ENCODE results near the gene GPR160.

The GPR160 gene

DNA sequence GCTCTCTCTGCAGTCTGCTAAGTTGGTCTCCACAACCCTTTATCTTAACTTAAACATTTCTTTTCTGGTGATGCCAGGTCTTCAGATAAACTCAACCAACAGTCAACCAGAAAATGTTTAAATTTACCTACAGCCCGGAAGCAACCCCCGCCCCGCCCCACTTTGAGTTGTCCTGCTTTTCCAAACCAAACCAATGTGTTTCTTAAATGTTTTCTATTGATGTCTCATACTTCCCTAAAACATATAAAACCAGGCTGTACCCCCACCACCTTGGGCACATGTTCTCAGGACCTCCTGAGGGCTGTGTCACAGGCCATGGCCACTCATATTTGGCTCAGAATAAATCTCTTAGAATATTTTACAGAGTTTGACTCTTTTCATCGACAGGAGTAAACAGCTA, 13.2 kb upstream of the GPR160 start:
- FAIRE-seq (no peak), DNase-seq (ENCODE audit: extremely low spot score, insufficient read length, low read depth) (no peak)

DNA sequence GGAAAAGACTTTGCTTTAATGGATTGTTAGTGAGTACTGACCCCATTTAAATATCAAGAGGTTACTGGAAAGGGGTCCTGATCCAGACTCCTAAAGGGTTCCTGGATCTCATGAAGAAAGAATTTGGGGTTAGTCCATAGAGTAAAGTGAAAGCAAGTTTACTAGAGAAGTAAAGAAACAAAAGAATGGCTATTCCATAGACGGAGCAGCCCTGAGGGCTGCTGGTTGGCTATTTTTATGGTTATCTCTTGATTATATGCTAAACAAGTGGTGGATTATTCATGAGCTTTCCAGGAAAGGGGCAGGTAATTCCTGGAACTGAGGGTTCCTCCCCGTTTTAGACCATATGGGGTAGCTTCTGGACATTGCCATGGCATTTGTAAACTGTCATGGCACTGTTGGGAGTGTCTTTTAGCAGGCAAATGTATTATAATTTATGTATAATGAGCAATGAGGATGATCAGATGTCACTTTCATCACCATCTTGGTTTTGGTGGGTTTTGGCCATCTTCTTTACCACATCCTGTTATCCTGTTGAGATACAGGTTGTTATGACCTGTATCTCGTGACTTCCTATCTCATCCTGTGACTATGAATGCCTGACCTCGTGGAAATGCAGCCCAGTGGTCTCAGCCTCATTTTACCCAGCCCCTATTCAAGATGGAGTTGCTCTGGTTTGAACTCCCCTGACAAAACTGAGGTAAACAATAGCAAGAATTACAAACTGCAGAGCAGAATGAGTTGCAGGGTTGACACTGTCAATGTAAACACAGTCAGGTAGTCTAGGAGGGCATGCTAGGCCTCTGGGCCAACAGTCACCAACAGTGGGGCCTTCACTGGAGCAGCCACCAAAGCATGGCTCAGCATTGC, 10.3 kb upstream of the GPR160 start:
- DNase-seq (ENCODE audit: extremely low spot score, insufficient read length, low read depth) (no peak), FAIRE-seq (no peak)

DNA sequence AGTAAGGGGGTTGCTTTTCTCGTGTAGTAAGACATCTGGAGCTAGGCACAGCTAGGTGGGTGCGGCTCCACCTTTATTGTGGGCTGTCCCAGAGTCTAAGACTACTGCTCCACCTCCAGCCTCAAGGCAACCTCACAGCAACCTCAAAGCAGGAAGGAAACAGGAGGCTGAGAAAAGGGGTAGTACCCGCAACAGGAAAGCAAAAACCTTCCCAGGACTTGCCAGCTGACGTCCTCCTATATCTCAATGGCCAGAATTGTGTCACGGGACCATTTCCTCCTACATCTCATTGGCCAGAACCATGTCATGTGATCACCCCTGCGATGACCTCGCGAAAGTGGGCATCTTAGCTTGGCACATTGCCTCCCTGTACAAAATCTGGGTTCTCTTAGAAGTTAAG, 4.3 kb upstream of the GPR160 start:
- FAIRE-seq (no peak), DNase-seq (ENCODE audit: extremely low spot score, insufficient read length, low read depth) (no peak)

DNA sequence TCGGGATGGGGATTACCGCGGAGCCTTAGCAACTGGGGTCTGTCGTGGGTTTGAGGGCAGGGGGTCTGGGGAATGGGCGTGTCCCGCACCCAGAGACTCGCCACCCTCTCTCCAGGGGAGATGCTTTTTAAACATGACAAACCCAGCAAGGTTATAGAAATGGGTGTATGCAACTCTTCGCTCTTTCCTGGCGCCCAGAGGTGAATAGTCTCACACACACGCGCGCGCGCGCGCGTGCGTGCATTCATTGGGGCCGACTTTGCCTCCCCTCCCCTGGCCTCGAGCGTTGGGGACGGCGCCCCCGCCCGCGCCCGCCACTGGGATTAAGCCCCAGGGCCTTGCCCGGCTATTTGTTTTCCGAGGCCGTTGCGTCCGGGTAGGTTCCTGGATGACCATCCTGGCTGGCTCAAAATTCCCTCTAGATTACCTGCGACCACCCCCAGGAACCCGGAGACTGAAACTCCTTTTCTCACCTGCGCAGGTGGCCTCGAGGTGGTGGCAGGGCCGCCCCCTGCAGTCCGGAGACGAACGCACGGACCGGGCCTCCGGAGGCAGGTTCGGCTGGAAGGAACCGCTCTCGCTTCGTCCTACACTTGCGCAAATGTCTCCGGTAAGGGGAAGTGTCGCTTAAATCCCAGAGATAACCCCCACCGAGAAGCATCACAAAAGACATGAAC, 777 bp downstream of the GPR160 start:
- no peak for DNase-seq (ENCODE audit: extremely low spot score, insufficient read length, low read depth)
- no peak for FAIRE-seq

DNA sequence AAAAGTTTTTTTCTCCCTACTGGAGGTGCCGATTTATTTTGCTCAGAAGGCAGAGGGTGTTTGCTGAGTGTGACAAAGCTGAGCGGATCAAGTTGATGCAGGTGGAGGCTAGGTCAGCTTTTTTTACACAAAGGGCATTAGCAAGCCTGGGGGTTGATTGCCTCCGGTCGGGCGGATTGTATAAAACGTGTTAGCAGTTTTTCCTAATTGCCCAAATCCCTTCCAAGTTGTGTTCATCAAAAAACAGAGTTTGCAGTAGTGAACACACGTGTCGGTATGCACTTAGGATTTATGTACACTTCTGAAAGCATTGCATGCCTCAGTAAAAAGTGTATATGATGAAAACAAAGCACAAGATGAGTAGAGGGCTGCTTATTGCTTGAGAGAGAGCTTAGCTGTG, 2.6 kb downstream of the GPR160 start:
- no peak for FAIRE-seq

DNA sequence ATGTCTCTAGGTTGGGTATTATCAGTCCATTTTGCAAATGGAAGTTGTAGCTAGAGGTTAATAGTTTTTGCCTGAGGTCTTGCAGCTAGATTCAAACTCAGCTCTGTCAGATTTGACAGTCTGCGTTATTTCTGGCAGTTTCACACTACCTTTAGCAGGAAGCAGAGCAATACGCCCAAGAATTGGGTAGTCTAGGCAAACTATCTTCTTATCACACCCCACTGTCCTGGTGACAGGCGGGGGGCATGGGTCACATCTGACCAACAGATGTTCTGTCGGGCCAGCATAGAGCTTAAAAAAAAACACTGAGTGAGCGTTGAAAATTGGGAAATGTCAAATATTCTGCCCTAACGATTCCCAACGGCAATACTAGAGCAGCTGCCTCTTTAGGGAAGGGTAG, 5.7 kb downstream of the GPR160 start:
- DNase-seq (ENCODE audit: extremely low spot score, insufficient read length, low read depth), result no peak
- no peak for FAIRE-seq

More for the DNA sequence above, 2.6 kb downstream of the GPR160 start:
- DNase-seq (ENCODE audit: extremely low spot score, insufficient read length, low read depth), result no peak

DNA sequence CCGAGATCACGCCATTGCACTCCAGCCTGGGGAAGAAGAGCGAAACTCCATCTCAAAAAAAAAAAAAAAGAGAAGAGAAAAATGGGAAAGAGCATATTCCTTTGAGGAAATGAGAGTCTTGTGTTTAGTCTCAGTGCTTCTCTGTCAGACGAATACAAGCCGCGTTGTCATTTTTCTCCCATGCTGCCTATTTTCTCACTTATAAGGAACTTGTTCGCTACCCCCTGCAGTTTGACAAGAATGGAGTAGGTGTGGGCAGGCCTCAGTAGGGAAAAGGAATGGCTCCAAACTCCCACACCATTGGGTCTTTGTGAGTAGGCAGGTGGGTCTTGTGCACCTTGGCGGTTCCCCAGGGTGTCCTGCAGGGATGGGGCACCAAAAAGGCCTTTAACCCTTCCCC, 6.5 kb downstream of the GPR160 start:
- no peak for FAIRE-seq
- DNase-seq (ENCODE audit: extremely low spot score, insufficient read length, low read depth), result no peak

DNA sequence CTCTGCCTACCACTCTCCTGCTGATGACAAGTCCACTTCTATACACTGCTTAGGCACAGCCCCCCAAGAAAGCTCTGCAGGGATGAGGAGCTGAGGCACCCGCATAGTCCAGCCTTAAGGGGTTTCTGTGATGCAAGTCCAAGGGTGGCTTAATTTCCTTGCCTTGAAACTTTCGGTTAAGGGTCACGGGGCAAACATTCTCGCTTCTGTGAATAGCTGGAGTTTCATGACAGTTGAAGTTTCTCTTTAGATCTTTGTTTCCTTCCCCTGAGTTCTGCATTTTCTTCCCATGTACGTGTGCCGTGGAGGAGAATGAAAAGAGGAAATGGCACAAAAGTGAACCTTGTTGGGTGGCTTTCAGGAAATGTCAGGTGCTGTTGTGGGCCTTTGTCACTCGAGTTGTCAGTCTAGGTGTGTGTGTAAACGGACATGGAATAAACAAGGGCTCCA, 7.0 kb downstream of the GPR160 start:
- FAIRE-seq (peak; percentile 97), DNase-seq (ENCODE audit: extremely low spot score, insufficient read length, low read depth) (no peak)

DNA sequence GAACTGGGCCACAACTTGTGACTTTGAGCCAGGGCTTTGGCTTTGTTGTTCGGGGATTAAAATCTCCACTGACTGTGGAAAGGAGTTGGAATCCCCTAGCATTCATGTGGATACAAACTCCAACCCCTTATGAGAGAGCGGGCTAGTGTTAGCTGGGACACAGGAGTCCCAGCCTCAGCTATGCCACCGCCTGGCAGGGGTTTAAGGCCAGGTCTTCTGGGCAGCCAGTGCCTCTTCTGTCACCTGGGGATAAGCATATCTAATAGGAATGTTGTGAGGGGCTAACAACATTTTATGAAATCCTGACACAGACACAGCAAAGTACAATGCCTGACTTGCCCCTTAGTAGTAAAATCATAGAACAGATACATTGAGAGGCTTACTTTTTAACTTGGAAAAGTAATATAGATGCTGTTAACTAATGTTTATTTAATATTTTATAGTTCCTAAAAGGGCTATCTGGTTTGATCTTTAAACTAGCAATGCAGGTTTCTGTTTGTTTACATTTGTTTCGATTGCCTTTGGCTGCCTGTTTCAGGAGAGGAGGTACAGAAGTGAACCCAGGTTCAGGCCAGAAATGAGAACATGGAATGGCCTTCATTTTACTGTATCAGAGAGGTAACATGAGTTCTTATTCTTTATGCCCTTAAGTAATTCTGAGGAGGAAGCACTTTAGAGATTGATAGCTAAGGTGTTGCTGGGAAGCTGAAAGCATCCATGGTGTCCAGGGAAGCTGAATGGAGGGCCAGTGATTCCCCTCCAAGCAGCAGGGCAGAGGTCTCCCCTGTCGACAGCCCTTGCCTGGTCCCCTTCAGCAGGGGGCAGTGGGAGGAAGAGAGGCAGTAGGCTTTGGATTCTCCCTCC, 8.7 kb downstream of the GPR160 start:
- no peak for FAIRE-seq
- DNase-seq (ENCODE audit: extremely low spot score, insufficient read length, low read depth), result no peak

DNA sequence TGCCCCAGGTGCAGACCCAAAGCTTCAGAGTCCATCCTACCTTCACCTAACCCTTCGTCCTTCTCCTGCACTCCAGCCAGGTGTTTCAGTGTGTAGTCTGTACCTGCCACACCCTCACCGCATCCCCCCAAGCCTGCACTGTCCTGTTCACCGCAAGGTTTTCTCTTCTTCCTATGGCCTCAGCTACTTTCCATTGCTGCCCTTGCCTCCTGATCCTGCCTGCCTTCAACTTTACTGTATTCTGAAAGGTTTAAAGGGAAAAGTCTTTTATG, 9.3 kb downstream of the GPR160 start:
- DNase-seq (ENCODE audit: extremely low spot score, insufficient read length, low read depth) (no peak), FAIRE-seq (no peak)

DNA sequence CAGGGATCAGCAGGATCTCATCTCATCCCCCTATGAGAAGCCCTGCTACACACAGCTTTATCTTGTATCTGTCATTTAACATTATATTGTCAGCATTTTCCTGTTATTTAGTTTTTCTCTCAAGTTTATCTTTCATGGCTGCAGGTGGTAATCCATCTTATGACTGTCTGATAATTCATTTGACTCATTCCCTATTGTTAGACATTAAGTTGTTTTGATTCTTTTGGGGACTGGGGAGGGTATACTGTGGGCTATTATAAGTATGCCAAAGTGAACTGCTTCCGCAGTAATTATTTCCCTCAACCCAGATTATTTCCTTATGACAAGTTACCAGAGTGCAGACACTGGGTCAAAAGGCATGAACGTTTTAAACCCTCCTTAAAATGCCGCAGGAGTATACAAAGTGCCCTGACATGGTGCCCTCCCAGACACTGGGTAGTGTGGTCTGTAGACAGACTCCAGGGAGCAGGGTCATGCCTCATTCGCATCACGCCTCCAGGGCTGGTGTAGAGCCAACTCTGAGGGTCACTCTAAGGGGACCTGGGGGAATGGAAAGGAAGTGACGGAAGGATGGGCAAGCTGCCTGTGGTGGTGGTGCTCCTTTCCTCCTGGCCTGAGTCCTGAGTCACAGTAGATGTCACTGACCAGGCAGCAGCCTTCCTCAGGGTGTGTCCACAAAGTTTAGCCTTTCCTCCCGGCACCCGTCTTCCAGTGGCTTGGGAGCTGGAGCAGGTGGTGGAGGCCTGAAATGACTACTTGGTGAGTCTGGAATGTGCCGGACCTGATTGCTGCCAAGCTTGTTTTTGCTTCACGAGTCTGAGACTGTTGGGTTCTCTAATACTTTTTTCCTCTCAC, 11.6 kb downstream of the GPR160 start:
- DNase-seq (ENCODE audit: extremely low spot score, insufficient read length, low read depth) (no peak), FAIRE-seq (no peak)

DNA sequence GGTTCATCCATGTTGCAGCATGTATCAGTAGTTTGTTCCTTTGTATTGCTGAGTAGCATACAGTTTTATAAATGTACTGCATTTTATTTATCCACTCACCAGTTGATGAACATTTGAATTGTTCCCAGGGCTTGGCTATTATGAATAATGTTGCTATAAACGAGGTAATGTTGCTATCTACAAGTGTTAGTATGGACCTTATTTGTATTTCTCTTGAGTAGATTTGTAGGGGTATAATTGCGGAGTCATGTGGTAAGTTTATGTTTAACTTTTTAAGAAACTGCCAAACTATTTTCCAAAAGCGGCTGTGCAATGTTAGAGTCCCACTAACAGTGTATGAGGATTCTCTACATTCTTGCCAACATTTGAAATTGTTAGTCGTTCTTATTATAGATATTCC, 13.0 kb downstream of the GPR160 start:
- no peak for FAIRE-seq
- no peak for DNase-seq (ENCODE audit: extremely low spot score, insufficient read length, low read depth)

DNA sequence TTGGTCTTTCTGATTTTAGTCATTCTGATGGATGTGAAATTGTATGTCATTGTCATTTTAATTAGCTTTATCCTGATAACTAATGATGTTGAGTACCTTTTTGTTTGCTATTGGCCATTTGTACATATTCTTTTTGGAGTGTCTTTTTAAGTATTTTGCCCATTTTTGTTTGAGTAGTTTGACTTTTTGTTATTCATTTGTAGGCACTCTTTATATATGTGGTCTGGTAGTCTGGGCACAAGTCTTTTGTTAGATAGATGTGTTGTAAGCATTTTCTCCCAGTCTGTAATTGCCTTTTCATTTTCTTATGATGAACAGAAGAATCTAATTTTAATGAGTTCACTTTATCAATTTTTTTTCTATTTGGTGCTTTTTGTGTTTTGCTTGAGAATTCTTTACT, 14.6 kb downstream of the GPR160 start:
- no peak for DNase-seq (ENCODE audit: extremely low spot score, insufficient read length, low read depth)

DNA sequence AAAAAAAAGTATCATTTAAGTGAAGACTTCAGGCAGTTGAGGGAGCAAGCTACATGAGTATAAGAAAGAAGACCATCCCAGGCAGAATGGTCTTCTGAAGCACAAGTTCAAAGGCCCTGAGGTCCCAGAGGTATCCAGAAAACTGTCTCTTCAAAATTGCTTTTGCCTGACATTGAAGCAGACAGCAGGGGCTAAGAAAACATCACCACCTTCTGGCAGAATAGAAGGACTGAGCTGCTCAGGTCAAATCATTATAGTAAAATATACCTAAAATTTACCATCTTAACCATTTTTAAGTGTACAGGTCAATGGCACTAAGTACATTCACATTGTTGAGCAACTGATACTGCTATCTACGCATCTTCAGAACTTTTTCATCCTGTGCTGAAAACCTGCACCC, 16.4 kb downstream of the GPR160 start:
- FAIRE-seq (peak; percentile 65), DNase-seq (ENCODE audit: extremely low spot score, insufficient read length, low read depth) (no peak)

More for the DNA sequence above, 14.6 kb downstream of the GPR160 start:
- no peak for FAIRE-seq

DNA sequence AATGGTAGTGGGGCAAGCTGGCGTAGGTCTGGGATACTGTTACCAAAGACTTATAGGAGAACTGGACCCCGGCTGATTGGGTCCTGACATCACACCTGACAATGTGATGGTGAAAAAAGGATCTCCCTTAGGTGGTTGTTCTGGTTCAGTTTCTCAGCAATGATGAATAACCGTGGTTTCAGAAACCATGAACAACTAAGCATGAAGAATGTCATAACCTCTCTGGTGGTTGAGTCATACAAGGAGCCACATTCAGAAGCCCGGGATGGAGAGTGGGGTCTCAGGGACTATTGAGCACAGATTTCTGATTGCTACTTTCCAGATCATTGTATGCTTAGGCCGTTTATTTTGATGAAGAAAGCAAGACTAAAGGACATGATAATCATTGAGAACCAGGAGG, 17.4 kb downstream of the GPR160 start:
- FAIRE-seq (peak; percentile 84), DNase-seq (ENCODE audit: extremely low spot score, insufficient read length, low read depth) (no peak)

DNA sequence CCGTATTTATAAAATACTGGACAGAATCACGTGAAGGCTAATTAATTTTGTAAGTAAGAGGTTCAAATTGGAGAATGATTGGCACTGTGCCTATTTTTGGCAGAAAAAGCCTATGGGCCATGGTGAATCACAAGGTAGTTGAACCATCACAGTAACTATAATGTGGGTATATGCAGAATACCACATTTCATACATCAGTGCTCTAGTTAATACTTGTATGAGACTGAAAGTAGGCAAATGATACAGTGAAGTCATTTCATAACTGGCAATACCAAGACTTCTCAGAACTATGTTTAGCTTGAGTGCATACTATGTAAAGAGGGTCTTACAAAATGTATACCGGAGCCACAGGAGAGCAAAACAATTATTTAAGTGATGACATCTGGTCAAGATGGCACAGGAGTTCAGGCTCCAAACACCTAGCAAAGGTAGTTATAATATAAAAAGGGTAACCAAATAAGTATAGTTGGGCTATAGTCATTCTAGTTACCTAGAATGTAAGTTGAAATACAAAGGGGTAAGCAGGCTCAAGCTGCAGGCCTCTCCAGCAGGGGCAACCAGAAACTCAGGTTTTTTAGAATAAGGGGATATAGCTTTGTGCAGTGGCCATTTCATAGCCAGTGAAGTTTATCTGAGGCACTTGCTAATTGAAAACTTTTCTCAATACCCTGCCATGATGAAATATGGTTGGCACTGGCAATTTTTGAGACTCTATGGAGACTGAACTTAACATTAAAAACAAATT, 19.1 kb downstream of the GPR160 start:
- FAIRE-seq, result peak; percentile 97
- peak; percentile 54 for DNase-seq (ENCODE audit: extremely low spot score, insufficient read length, low read depth)

DNA sequence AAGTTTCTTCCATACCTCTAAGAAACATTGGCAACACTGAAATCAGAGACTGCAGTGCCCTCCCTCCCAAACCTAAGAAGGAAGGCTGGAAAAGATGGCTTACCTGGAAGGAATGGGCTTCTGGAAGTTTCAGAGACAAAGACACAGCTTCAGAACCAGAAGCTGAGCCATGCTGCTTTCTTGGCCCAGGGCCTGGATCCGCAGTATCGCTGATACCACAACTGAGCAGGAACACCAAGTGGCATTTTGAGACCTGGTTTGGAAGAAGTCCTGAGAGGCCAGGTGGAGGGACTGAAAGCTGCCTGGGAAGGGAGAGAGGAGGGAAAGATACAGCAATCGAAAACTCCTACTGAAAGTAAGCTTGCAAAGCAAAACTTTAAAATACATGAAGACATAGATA, 19.8 kb downstream of the GPR160 start:
- no peak for FAIRE-seq
- DNase-seq (ENCODE audit: extremely low spot score, insufficient read length, low read depth), result no peak

DNA sequence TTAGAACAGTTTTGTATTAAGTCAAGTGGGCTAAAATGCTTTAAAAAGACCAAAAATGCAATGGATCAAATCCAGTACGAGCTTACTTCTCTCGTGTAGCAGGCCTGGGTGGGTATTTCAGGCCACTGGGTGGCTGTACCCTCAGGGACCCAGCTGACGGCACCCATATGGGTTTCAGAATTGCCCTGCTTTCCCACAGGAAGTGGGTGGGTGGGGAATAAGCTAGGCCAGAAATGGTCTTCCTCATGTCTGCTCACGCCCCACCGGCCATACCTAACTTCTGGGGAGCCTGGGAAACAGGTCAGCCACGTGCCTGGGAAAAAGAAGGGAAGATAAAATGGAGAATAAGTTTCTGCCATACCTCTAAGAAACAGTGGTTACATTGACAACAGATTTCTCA, 20.3 kb downstream of the GPR160 start:
- FAIRE-seq (peak; percentile 84), DNase-seq (ENCODE audit: extremely low spot score, insufficient read length, low read depth) (no peak)

DNA sequence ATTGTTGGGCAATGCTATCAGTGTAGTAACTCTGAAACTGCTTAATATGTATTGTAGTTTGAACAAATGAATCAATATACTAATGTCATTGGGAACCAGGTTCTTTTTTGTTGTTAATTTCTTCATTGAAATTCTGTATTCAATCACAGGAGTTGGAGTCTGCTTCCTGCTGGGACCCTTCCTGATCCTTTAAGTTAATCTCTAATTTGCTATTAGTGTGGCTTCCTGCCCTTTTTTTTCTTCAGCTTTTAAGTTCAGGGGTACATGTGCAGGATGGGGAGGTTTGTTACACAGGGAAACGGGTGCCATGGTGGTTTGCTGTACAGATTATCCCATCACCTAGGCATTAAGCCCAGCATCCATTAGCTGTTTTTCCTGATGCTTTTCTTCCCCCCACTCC, 21.7 kb downstream of the GPR160 start:
- no peak for FAIRE-seq
- DNase-seq (ENCODE audit: extremely low spot score, insufficient read length, low read depth), result no peak
